AG08395 (cell line): ENCODE measurements around the gene LAMB2.

Source experiments
- DNase-seq: peaks from one replicate; pipeline ENCODE4 v3.0.0; 2012; ENCODE audit warnings: mixed read lengths, low spot score

The LAMB2 gene

DNA sequence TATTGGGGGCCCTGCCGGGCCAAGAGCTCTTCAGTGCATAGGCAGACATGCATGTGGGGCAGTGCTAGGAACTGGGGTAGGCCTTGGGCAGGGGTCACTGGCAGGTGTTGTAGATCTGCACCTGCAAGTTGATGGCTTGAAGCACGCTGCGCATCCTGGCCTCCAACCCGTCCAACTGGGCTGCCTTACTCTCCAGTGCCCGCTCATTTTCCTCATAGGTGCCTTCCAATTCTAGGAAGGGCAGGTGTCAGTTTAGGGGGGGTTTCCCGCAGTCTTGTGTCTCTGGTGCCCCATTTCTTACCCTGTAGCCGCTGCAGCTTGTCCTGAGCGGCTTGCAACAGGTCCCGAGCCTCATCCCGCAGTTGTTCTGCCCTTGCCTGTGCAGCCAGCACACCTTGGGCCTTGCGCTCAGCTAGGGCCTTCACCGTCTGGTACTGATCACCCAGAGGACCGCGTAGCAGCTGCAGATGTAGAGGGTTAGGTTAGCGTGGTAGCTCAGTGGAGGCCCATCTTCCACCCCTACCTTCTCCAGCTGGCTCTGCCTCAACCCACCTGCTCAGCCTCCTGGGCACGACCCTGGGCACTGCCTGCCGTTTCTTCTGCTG is 11.6 kb downstream of the LAMB2 start:
- DNase-seq, result no peak

DNA sequence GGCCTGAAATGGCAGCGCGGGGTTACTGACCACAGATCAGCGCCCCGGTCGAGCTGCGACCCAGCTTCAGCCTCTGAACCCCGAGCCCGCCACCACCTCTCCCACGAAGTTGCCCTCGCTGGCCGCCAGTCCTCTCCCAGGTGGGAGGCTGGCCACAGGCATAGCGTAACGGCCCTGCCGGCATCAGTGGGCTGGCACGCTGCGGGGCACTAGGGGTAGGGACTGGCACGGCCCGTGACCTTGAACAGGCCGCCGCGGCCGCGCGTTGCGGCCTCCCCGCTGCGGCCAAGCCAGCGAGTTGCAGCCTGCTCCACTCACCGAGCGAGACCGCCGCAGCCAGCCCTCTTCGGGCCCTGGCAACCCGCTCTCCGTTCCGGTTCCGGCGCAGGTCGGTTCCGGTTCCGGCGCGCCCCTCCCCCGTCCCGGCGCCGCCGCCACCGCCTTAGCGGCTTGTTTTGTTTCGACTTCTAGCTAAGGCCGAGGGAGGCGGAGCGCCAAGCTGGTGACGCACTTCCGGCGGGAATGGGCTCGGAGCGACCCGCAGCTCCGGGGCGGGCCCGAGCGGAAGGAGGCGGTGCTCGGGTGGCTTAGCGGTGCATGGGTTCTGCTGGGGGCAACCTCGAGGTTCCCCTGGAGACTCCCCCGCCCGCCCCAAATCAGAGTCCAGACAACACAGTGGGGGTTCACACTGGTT is 12.3 kb downstream of the LAMB2 start, which contains the start of gene USP19:
TSS of gene USP19 (minus strand) at position 386 of the 694 bp plus-strand sequence. CDS start 1,678 bp downstream, outside the sequence.
- peak; percentile 96 for DNase-seq

DNA sequence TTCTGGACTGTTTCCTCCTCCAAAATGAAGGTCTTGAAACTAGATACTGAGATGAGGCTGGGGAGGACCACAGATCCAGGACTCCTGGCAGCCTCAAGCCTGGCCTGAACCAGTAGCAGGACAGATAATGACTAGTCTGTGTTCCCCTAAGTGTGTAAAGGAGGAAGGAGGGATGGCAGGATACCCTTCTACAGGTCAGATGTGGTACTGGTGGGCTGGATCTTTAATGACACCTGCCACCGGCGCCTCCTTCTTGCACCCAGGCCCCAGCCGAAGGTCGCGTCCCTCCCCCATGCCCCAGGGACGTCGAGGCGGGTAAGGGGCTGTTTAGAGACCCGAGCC is 12.8 kb downstream of the LAMB2 start:
- DNase-seq, result peak; percentile 13

DNA sequence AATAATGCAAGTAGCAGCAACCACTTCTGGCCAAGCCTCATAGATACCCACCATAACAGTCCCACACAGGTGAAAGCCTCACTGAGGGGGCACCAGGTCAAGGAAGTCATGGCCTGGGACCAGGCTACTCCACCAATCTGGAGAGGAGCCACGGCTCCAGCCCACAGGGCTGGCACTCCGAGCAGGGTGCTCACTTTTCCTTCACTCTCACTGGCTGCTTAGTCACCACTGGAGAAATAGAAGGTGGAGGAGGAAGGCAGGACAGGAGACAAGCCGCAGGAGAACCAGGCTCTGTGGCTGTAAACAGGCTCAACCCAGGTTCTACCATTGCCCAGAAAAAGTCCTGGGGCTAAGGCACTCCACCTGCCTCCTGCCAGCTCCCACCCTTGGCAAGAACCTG is 13.4 kb downstream of the LAMB2 start:
- DNase-seq, result peak; percentile 29

DNA sequence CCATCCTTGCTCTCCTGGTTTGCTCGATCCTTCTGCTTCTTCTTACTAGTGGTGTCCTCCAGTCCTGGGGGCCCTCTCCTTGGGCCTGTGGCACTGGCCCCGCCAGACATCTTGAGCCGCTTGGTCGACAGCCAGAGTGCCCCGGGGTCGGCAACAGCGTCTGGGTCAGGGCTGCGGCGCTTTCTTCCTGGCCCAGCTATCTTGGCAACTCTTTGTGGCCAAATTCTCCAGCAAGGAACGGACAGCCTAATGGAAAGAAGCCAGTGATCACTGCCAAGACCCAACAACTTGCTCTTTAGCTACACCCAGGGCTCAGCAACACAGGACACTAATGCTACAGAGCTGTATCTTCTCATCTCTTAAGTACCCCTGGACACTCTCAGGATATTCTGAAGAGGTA is 13.8 kb downstream of the LAMB2 start:
- DNase-seq, result no peak

DNA sequence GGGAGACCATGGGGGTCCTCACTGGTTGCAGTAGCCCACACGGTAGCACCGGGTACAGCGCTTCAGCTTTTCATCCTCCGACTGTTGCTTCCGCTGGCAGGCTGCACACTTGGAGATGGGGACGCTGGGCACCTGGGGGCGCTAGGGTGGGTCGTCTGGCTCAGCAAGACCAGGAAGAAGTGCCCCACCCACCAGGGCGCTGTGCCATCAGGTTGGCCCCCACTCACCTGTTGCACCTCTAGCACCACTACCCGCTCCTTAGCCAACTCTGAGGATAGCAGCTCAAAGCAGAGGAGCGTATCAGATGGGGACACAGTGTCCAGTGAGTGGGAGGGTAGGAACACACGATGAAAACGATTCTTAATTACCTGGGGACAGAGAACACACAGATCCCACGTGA is 20.6 kb downstream of the LAMB2 start:
- DNase-seq, result no peak

DNA sequence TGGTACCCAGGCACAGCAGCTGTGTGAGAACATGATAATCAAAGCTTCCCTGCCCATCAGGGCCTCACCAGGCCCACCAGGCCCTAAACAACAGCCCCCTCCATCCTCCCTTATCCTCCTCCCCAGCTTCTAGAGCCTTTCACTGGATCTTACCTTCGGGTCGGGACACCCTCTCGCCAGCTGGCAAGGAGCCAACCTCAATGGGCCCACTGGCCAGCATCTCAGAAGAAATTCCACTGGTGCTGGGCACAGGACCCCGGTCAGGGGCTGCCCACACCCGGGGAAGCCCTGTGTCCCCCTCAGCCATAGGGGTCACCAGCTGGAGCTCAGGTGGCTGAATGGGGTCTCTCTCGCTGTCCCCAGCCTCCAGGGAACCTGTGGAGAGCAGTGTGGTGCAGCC is 21.5 kb downstream of the LAMB2 start:
- DNase-seq, result no peak

DNA sequence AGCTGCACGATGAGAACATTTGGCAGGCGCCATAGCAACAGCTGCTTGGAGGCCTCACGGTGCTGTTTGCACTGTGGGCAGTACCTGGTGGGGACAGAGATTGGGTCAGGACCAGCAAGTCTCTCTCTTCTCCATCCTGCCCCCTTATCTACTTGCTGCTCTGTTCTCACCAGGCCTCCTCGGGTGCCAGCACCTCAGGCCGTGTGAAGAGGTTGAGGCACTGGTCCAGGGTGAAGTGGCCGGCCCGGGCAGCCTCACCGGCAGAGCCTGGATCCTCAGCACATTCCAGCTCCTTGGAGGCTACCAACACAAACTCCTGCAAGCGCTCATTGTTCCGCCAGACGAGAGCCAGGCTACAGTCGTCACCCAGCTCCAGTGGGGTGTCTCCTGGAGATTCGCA is 22.1 kb downstream of the LAMB2 start:
- DNase-seq, result no peak

DNA sequence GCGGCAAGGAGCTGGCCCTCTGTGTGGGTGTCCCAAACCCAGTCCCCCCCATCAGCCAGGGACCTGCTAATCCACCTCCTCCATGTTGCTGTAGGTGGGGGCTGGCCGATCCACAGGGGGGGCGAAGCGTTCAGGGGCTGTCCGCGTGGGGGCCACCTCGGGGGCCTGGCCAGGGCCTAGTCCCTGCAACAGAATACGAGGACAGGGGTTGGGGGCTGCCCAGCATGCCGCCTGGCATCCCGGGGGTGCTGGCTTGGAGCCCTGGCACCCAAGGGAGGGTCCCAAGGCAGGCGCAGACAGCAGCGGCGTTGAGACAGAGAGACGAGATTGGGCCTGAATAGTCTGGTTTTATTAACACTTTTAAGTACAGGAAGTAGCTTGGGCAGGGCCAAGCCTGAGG is 24.5 kb downstream of the LAMB2 start:
- no peak for DNase-seq

DNA sequence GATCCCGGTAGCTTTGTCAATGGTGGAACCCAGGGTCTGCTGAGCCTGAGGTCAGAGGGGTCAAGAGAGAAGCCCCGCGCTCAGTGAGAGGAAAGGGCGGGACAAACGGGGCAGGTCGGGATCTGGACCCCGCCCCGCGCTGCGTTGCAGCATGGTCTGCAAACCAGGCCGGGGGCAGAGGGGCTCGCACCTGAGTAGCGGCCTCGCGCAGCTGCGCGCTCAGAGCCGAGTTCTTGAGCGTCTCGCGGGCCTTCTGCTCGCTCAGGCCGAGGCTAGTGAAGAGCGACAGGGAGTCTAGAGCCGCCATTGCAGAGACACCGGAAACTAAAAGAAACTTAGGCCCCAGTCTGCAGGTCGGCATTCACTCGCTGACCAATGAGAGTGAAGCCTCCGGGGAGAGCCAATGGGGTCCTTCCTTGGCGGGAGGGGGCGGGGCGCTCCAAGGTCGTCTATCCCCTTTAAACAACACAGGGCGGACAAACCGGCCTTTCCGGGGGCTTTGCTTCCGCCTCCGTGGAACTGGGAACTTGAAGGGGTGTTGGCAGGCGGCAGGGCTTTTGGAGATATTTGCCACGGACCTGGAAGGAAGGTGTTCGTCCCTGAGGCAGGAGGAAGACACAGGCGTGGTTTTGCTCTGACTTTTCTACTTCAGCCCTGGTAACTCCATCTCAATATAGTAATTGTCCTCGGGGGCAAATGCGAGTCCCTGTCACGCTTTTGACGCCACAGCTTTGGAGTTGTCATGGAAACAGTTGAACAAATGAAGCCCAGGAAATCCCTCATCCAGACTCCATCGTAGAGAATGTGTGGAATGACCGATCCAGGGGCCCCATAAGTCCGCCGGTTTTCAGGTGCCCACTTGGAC is 28.2 kb downstream of the LAMB2 start, which contains the start of gene QARS1:
TSS of gene QARS1 (minus strand) at position 331 of the 865 bp plus-strand sequence. CDS start at position 307, 24 bp downstream.
- DNase-seq, result peak; percentile 99

DNA sequence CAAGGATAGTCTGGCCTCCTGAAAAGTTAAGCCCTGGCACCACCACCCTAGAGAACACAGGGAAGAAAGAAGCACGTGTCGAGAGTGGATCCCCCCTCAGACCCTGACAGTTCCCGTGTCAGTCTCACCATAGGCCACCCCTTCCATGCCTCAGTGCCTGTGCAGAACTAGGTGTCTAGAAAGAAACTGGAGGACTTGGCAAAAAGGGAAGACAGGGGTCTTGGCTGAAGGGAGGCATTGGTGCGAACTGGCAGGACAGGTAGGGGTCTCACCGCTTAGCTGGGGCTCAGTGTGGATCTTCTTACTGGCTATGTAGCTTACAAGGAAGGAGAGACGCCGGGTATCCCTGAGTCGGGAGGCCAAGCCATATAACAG is 28.8 kb downstream of the LAMB2 start:
- DNase-seq, result no peak

DNA sequence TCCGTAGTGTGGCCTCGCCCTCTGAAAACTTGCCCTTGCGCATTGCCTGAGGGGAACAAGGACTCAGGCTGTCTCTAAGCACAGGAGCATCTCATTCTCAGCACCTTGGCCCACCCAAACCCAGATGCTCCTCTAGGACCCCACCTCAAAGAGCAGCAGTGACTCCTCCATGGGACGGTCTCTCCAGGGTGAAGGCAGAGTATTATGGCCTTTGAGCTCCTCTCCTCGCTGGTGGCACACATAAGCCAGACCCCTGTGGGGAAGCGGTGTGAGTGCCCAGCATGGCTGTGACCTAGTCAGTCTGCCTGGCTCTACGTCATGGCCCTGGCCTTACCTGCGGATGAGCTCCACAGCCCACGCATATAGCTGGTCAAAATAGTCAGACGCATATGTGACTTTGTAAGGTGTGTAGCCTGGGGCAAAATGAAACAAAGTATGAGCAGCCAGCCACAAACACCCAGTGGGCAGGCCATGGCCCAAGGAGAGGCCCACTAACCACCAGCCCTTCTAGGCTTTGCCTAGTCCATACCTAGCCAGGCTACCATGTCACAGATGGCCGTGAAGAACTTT is 32.7 kb downstream of the LAMB2 start:
- no peak for DNase-seq

DNA sequence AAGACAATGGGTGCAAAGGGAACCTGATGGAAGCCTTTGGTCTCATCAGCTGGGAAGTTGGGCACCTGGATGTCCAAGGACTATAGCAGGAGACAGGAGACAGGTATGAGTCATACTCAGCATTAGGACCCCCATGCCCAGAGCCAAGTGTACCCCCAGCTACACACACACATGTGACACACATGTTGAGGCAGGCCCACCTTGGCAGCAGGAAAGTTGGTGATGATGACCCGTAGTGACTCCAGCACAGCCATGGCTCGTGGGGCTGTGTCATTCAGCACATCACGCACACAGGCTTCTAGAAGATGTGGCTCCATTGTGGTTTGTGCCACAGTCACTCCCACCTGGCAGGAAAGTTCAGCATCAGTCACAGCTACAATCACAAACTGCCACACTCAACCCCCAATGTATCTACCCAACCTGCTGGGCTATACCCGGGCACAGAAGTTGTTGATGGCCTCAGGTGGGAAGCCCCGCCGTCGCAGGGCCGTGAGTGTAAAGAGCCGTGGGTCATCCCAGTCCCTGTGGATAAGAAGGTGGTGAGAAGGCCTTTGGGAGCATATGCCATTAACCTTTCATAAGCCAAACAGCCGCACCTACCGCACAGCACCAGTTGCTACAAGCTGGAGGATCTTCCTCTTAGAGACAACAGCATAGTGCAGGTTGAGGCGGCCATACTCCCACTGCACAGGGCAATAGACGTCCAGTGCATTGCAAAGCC is 33.8 kb downstream of the LAMB2 start:
- DNase-seq, result no peak

DNA sequence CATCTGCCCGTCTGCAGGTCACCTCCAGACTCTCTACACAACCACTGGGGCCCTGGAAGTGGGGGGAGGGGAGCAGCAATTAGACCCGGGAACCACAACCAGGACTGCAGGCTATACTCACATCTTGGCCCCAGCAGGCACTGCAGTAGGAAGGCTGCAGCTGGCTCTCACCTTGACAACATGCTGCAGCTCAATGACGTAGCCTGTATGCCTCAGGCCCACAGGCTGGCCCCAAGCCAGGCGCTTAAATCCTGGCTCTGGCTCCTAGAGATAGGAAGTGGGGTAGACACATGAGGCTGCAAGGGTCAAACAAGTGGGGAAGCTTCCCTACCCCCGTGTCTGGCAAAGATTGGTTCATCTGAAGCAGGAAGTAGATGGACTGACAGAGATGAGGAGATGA is 34.4 kb downstream of the LAMB2 start:
- no peak for DNase-seq

DNA sequence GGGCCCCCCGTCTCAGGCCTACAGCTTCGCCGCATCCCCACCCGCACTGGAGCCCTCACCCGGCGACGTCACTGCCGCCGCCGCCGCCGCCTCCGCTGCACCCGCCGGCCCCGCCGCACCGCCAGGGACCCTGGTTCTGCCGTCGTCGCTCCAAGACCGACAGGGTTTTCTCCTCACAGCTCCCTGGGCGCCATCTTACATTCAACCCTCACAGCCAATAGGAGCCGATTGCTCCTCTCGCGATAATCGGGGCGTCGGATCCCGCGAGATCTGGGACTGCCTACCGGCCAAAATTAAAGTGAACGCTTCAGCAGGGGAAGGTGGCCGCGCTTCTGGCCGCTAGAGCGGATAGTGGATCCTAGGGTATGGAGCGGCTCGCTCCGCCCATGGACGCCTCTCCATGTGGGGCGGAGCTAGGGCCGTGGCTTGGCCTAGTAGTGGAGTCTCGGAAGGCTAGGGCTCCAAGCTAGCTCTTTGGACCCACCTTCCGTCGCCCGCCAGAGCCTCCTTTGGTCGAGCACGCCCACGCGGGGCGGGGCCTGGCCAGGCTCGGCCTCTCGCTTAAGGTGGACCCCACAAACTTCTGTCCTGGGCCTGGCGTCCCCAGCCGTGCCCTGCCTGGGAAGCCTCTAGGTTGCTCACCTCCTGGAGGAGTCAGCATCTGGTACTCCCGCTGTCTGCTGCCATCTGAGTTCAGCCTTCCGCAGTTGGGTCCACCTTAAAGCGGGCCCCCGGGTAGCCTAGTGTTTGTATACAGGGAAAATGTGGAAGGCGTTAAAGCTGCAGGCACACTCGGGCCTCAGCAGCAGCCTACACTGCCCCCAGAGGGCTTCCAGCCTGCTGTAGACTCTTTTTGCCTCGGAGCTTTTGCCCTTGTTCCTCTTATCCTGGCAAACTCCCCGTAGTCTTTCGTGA is 38.7 kb downstream of the LAMB2 start, which contains the start of gene QRICH1:
TSS of gene QRICH1 (minus strand) at position 219 of the 915 bp plus-strand sequence. CDS start 17,054 bp downstream, outside the sequence.
- DNase-seq, result peak; percentile 95

DNA sequence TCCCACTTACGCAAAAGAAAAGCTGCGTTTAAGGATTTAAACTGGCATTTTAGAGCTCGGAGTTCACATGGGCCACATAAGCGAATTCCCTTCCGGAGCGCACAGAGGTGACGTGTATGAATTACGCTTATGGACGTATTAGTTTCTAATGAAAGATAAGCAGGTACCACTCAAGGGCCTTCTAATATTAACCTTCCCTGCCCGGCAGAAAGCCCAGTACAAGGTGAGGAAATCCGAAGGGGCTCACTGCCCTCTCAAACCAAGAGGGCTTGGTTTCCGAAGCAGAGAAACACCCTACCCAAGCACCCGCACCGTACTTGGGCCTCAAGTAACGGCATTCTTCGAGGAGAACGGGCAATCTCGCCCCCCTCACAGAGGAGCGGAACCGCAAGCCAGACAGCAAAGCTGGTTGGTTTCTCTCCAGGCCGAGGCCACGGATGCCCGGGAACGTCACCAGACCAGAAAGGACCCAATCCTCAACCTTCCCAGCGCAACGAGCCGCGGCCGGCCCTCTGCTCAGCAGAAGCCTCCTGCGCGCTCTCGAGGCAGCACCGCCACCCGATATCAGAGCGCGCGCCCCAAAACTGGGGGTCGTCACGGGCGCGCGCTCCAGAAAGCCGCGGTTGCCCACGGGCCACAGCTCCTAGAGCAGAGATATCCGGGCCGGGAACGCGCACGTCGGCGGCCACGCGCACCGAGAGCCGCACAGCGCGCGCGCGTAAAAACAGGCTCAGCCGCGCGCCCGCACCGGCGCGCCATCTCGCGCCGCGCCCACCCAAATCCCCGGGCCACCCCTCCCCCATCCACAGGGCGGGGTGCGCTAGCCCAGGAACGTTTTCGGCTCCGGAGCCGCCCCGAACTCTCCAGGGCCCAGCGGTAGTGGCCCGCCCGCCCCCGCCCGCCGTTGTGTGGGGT is 39.7 kb downstream of the LAMB2 start:
- peak; percentile 65 for DNase-seq

DNA sequence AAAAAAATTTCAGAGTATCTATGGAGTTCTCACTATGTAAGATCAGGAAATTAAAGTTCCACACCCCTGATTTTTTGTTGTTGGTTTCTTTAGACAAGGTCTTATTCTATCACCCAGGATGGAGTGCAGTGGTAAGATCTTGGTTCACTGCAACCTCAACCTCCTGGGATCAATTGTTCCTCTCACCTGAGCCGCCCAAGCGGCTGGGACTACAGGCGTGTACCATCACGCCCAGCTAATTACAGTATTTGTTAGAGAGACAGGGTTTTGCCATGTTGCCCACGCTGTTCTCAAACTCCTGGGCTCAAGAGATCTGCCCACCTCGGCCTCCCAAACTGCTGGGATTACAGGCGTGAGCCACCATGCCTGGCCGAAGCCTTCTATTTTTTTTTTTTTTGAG is 51.4 kb downstream of the LAMB2 start:
- no peak for DNase-seq

DNA sequence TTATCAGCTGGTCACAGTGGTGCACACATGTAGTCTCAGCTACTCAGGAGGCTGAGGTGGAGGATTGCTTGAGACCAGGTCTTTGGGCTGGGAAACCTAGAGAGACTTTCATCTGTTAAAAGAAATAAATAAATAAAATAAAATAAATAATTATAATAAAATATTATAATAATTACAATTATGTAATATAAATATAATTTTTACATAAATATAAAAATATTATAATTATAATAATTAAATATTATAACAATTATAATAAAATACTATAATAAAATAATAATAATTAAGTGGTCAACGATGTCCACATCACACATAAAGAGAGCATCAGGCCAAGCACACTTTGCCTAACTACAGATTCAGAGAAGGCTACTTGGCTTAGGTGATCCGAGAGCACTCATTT is 53.6 kb downstream of the LAMB2 start:
- DNase-seq, result no peak

DNA sequence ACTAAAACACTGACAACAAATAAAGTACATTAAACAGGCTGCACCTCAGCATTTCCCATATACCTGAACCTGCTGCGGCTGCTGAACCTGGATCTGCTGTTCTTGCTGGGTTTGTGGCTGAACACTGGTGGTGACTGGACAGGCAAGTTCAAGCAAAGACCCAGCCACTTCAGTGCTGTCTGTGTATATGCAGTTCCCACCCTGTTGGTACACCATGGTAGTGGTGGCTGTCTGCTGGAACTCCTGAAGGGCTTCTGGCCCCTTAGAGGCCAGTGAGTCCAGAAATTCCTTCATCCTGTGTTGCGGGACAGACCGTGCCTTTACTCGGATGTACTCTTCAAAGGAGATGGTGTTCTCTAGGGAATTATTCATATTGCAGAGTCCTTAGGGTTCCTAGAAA is 56.2 kb downstream of the LAMB2 start:
- no peak for DNase-seq

DNA sequence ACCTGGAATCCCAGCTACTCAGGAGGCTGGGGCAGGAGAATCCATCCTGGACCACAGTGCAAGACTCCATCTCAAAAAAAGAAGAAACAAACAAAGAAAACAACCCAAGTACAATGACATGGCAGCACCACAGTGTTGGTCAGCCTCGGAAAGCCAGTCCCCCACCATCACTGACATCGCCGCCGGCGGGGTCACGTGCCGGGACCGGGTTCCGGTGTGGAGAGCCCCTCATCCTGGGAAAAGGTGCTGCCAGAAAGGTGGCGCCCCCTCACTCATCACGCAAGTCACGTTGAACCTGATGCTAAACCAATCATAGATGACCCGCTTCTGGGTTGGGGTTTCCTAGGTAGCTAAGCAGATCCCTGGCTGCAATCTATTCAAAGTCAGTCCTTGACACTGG is 56.7 kb downstream of the LAMB2 start:
- DNase-seq, result no peak
